H1 (cell line): ENCODE results near the gene PRICKLE2. TPM values are rescaled to one million over a fixed set of nuclear protein-coding genes. Genes with fewer than 3 reads are reported as not detected.

Experiments
- CTCF ChIA-PET: fragments of 300-600 bp; sonication (Branson Sonifier 250); formaldehyde crosslinking; loops from one replicate; lab custom pipeline; 2021; ENCODE audit not compliant: partially characterized antibody; lab: Charles Lee
- POLR2A ChIA-PET: fragments of 300-600 bp; sonication (Branson Sonifier 250); formaldehyde crosslinking; loops from one replicate; lab custom pipeline; 2021; ENCODE audit warnings: inconsistent platforms; ENCODE audit not compliant: partially characterized antibody; lab: Charles Lee
- DNase-seq, 2 experiments: peaks; one replicate each; pipeline versions ENCODE4 v3.0.0 to v3.0.0-alpha.2; 2010 to 2022; ENCODE audit warnings: low spot score in 2 of 2, low read depth in 1 of 2, mixed read lengths in 1 of 2
- FAIRE-seq: peaks from 2 replicates; lab custom pipeline; 2011; peaks lifted over from hg19 to GRCh38; lab: Jason Lieb, UNC
- H2AFZ ChIP-seq: 2 replicates; pipeline ENCODE4 v1.8.1; 2012; ENCODE audit warnings: low read length, inconsistent platforms
- H2AK5ac ChIP-seq: 2 replicates; pipeline ENCODE4 v1.6.1; 2013; ENCODE audit warnings: low read depth, low read length
- H2BK120ac ChIP-seq: replicated peaks from 2 replicates; pipeline ENCODE3; 2013; ENCODE audit warnings: low read depth, low read length, inconsistent platforms
- H2BK12ac ChIP-seq: 2 replicates; pipeline ENCODE4 v1.6.1; 2013; ENCODE audit warnings: low read depth, low read length
- H2BK15ac ChIP-seq: 2 replicates; pipeline ENCODE4 v1.6.1; 2013; ENCODE audit warnings: low read length
- H2BK20ac ChIP-seq: 2 replicates; pipeline ENCODE4 v1.6.1; 2013; ENCODE audit warnings: low read length
- H2BK5ac ChIP-seq: 2 replicates; pipeline ENCODE4 v1.6.1; 2013; ENCODE audit warnings: low read depth, low read length
- H3K14ac ChIP-seq: 2 replicates; pipeline ENCODE4 v1.6.1; 2013; ENCODE audit warnings: inconsistent platforms; ENCODE audit not compliant: insufficient read length
- H3K18ac ChIP-seq: 2 replicates; pipeline ENCODE4 v1.6.1; 2013; ENCODE audit warnings: low read length; ENCODE audit errors: extremely low read depth
- H3K23ac ChIP-seq: 2 replicates; pipeline ENCODE4 v1.6.1; 2013; ENCODE audit warnings: inconsistent platforms; ENCODE audit not compliant: insufficient read length
- H3K23me2 ChIP-seq: 2 replicates; pipeline ENCODE4 v1.6.1; 2013; ENCODE audit warnings: low read depth, low read length
- H3K27ac ChIP-seq: 2 replicates; pipeline ENCODE4 v1.6.1; 2011; ENCODE audit warnings: low read depth, low read length, inconsistent platforms
- H3K27me3 ChIP-seq, 4 experiments: replicated peaks in 1 of 4; 1 replicate in 1 of 4; 2 replicates in 3 of 4; pipeline versions ENCODE4 v1.6.1 to v1.8.1; 2011 to 2013; ENCODE audit warnings: low read length in 3 of 4, mild to moderate bottlenecking in 3 of 4, inconsistent platforms in 2 of 4, mixed read lengths in 2 of 4, moderate library complexity in 1 of 4; ENCODE audit not compliant: control insufficient read depth in 3 of 4, insufficient read depth in 3 of 4; ENCODE audit errors: extremely low read depth in 1 of 4
- H3K36me3 ChIP-seq, 4 experiments: 2 replicates each; pipeline versions ENCODE4 v1.6.1 to v1.8.1; 2011 to 2013; ENCODE audit warnings: mild to moderate bottlenecking in 4 of 4, low read length in 3 of 4, moderate library complexity in 2 of 4, control low read depth in 1 of 4, inconsistent platforms in 1 of 4; ENCODE audit not compliant: insufficient read depth in 4 of 4, control insufficient read depth in 2 of 4
- H3K4ac ChIP-seq: replicated peaks from 2 replicates; pipeline ENCODE3; 2013; ENCODE audit warnings: low read length, low read depth, mixed read lengths, inconsistent platforms; ENCODE audit not compliant: insufficient read length
- H3K4me1 ChIP-seq, 4 experiments: replicated peaks in 1 of 4; 1 replicate in 1 of 4; 2 replicates in 3 of 4; pipeline versions ENCODE4 v1.6.1 to v1.8.1; 2011 to 2013; ENCODE audit warnings: low read length in 3 of 4, inconsistent platforms in 2 of 4, mixed read lengths in 1 of 4; ENCODE audit not compliant: insufficient read depth in 4 of 4, control insufficient read depth in 3 of 4
- H3K4me2 ChIP-seq, 2 experiments: 2 replicates each; pipeline versions ENCODE4 v1.6.1 to v1.8.1; 2011 to 2013; ENCODE audit warnings: low read depth in 2 of 2, low read length in 2 of 2, control low read depth in 1 of 2, inconsistent platforms in 1 of 2, mild to moderate bottlenecking in 1 of 2; ENCODE audit not compliant: insufficient read depth in 1 of 2
- H3K4me3 ChIP-seq, 4 experiments: fragments of 200-600, 300-600 bp in 1 of 4; sonication (generic), shearing (Covaris generic), sonication (Bioruptor Twin) in 1 of 4; 2 replicates each; pipeline versions ENCODE4 v1.5.1 to v1.8.1; 2011 to 2016; ENCODE audit warnings: low read length in 4 of 4, low read depth in 3 of 4, control low read depth in 2 of 4, inconsistent platforms in 2 of 4, mild to moderate bottlenecking in 2 of 4, mixed read lengths in 1 of 4, moderate library complexity in 1 of 4; ENCODE audit not compliant: insufficient read depth in 2 of 4; ENCODE audit errors: extremely low read depth in 1 of 4
- H3K56ac ChIP-seq: replicated peaks from 2 replicates; pipeline ENCODE3; 2013; ENCODE audit warnings: low read depth, mild to moderate bottlenecking, mixed read lengths, low read length, inconsistent platforms; ENCODE audit not compliant: insufficient read length
- H3K79me1 ChIP-seq: 2 replicates; pipeline ENCODE4 v1.6.1; 2013; ENCODE audit warnings: low read depth, low read length, control low read depth
- H3K79me2 ChIP-seq, 2 experiments: 2 replicates each; pipeline versions ENCODE4 v1.6.1 to v1.8.1; 2012 to 2013; ENCODE audit warnings: low read length in 2 of 2, mild to moderate bottlenecking in 2 of 2, inconsistent platforms in 1 of 2; ENCODE audit not compliant: insufficient read depth in 2 of 2, control insufficient read depth in 1 of 2
- H3K9ac ChIP-seq, 4 experiments: replicated peaks in 1 of 4; 1 replicate in 1 of 4; 2 replicates in 3 of 4; pipeline versions ENCODE4 v1.6.1 to v1.8.1; 2011 to 2013; ENCODE audit warnings: low read depth in 3 of 4, low read length in 3 of 4, control low read depth in 2 of 4, mild to moderate bottlenecking in 2 of 4, moderate library complexity in 2 of 4, inconsistent platforms in 1 of 4; ENCODE audit errors: extremely low read depth in 1 of 4
- H3K9me3 ChIP-seq, 2 experiments: 2 replicates each; pipeline versions ENCODE4 v1.6.1 to v1.8.1; 2012 to 2013; ENCODE audit warnings: mild to moderate bottlenecking in 2 of 2, moderate library complexity in 2 of 2, control low read depth in 1 of 2, inconsistent platforms in 1 of 2, low read depth in 1 of 2, low read length in 1 of 2, mixed read lengths in 1 of 2; ENCODE audit not compliant: insufficient read depth in 2 of 2
- H4K20me1 ChIP-seq, 2 experiments: replicated peaks in 1 of 2; 2 replicates each; pipeline versions ENCODE3 to v1.8.1; 2011 to 2013; ENCODE audit warnings: inconsistent platforms in 2 of 2, low read length in 2 of 2, mild to moderate bottlenecking in 1 of 2; ENCODE audit not compliant: insufficient read depth in 2 of 2, control insufficient read depth in 1 of 2
- H4K5ac ChIP-seq: 2 replicates; pipeline ENCODE4 v1.6.1; 2013; ENCODE audit warnings: low read length, low read depth, mixed read lengths, inconsistent platforms; ENCODE audit not compliant: insufficient read length
- H4K8ac ChIP-seq: 2 replicates; pipeline ENCODE4 v1.8.0; 2013; ENCODE audit warnings: mild to moderate bottlenecking, moderate library complexity, low read length, inconsistent platforms; ENCODE audit not compliant: insufficient read depth; ENCODE audit errors: extremely low read depth
- H4K91ac ChIP-seq: replicated peaks from 2 replicates; pipeline ENCODE3; 2013; ENCODE audit warnings: low read length, mixed read lengths, inconsistent platforms; ENCODE audit not compliant: insufficient read length
- POU5F1 ChIP-seq: IDR thresholded peaks from 2 replicates; pipeline ENCODE4 v1.6.1; 2011; ENCODE audit warnings: low read depth, mild to moderate bottlenecking, low read length, moderate library complexity
- WGBS, 2 experiments: shearing (Covaris generic) in 1 of 2; methylation state at CpG; one replicate each; pipeline versions ENCODE4 v1.1.6 to v1.1.7; 2013 to 2015; ENCODE audit warnings: low lambda C conversion rate in 2 of 2, mixed read lengths in 2 of 2, inconsistent platforms in 1 of 2, low coverage in 1 of 2, missing lambda C conversion rate in 1 of 2; ENCODE audit not compliant: insufficient replicate concordance in 2 of 2, insufficient coverage in 1 of 2, insufficient read length in 1 of 2; ENCODE audit errors: extremely low coverage in 1 of 2, missing lambda C conversion rate in 1 of 2; 5-methylcytosine and 5-hydroxymethylcytosine counted together
- polyA plus RNA-seq, 7 experiments: library from polyadenylated mRNA; depleted of rRNA in 3 of 7; stranded (reverse) in 5 of 7; unstranded in 2 of 7; fragments of >200 nt in 5 of 7; fragments of 200-250 nt in 2 of 7; gene quantifications; 1 replicate in 5 of 7; 2 replicates in 1 of 7; 4 replicates in 1 of 7; pipeline versions ENCODE4 v1.2.1 to v1.2.3, GENCODE V29; 2011 to 2013; ENCODE audit warnings: missing spikeins in 2 of 7, mixed read lengths in 2 of 7
- total RNA-seq: library from RNA; stranded (reverse); fragmentation: NEBNext Ultra II Directional; extraction: Animal tissue kit (Norgen Biotek cat#: 25700); gene quantifications from 2 replicates; pipeline ENCODE4 v1.2.1, GENCODE V29; 2021
- TF ChIP-seq, protein P1 (sequence below): IDR thresholded peaks from 2 replicates; pipeline ENCODE4 v1.6.1; 2011; ENCODE audit warnings: low read length, improper control_type of control experiment

PRICKLE2 gene
- total and polyA plus RNA-seq, 2 of the 8 experiments (the other 6 are each of a cell fraction or from before 2014, with no cell fraction given): 2.9 to 8.0 TPM

DNA sequence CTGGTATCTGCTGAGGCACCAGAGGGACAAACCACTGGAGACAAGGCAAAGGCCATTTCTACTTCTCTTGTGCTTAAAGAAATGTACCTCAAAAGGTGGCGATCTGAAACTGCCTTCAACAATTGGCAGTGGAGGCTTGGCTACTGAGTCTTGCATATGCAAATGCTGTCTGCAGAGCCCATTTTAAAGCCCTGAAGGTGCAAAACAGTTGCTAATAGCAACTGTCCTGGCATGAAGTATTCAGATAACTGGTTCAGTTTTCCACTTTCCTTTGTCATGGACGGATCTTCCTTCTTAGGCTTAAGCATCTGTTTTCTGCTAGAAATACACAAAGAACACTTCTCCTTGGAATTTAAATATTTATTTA, 130.6 kb downstream of the PRICKLE2 start:
- Histone ChIP-seq H2AFZ (no peak overlapping the region), H3K27ac (no peak overlapping the region), H3K23ac (no peak overlapping the region), H3K18ac (no peak overlapping the region), H3K9me3 (no peaks in the 10 kb centered on the region), H4K91ac (no peak overlapping the region), H3K27me3 (no peaks in the 10 kb centered on the region), H2BK20ac (peak overlapping the region; percentile 27; the same call in 1 of the 2 replicates), H3K36me3 (peaks cover 0 to 5% (median 0%) of the 10 kb centered on the region in 4 experiments; a peak in 1 of 8 replicates), H3K56ac (no peak overlapping the region), H3K9ac (no peak overlapping the region), H3K4me3 (peak overlapping the region in 1 of 4 experiments; percentile 27; a peak in 1 of 8 replicates), H3K79me2 (no peaks in the 10 kb centered on the region), H2BK15ac (no peak overlapping the region), H3K4me2 (peak overlapping the region; percentile 29 to 57), H4K5ac (peak overlapping the region; percentile 50), H3K4me1 (peaks cover 4 to 20% (median 14%) of the 10 kb centered on the region in 4 experiments), H4K20me1 (no peaks in the 10 kb centered on the region), H2BK5ac (no peak overlapping the region), H4K8ac (no peak overlapping the region), H3K14ac (no peak overlapping the region), H2BK120ac (no peak overlapping the region), H2AK5ac (no peak overlapping the region), H2BK12ac (no peak overlapping the region), H3K79me1 (no peaks in the 10 kb centered on the region), H3K4ac (no peak overlapping the region), H3K23me2 (no peaks in the 10 kb centered on the region)
- TF ChIP-seq, protein P1, sequence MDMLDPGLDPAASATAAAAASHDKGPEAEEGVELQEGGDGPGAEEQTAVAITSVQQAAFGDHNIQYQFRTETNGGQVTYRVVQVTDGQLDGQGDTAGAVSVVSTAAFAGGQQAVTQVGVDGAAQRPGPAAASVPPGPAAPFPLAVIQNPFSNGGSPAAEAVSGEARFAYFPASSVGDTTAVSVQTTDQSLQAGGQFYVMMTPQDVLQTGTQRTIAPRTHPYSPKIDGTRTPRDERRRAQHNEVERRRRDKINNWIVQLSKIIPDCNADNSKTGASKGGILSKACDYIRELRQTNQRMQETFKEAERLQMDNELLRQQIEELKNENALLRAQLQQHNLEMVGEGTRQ: no peak
- TF ChIP-seq POU5F1: peak; percentile 89; the same call in 1 of the 2 replicates
- CTCF ChIA-PET: interaction anchor here (0.8 to 2.2 kb wide), 2 partner anchors 12 to 56 kb away, joined by 3 to 10 read pairs; no protein-coding TSS in a partner anchor
- POLR2A ChIA-PET: no interaction called here
- DNase-seq (no peak), FAIRE-seq (peak; percentile 95)
- 9% methylated on average over 2 of the region's 2 CpGs; no CpG with 5 or more reads in 1 of the 2 experiments for WGBS, 2 experiments
